OCI-LY1 (cell line): Measurements from ENCODE around the gene CPA5.

Experiments
- H2AFZ ChIP-seq: fragments of 200-600 bp; sonication (generic), shearing (Covaris generic); 2 replicates; pipeline ENCODE4 v1.6.0; 2014; ENCODE audit warnings: antibody characterized with exemption, mild to moderate bottlenecking, low read length
- H3F3A ChIP-seq: fragments of 200-600 bp; sonication (generic), shearing (Covaris generic); 2 replicates; pipeline ENCODE4 v1.6.0; 2014; ENCODE audit warnings: mild to moderate bottlenecking, antibody characterized with exemption, low read length, moderate library complexity; ENCODE audit not compliant: insufficient read depth
- H3K27ac ChIP-seq: fragments of 200-600 bp; sonication (generic); 2 replicates; pipeline ENCODE4 v1.5.1; 2014; ENCODE audit warnings: low read length, mixed run types, mild to moderate bottlenecking, low read depth; ENCODE audit not compliant: poor library complexity, severe bottlenecking
- H3K27me3 ChIP-seq: fragments of 200-600 bp; sonication (generic); 2 replicates; pipeline ENCODE4 v1.6.0; 2014; ENCODE audit warnings: antibody characterized with exemption, mild to moderate bottlenecking, low read length, moderate library complexity; ENCODE audit not compliant: insufficient read depth
- H3K36me3 ChIP-seq: fragments of 200-600 bp; sonication (generic); 2 replicates; pipeline ENCODE4 v1.6.1; 2014; ENCODE audit warnings: mild to moderate bottlenecking, antibody characterized with exemption, low read length, moderate library complexity, mixed read lengths; ENCODE audit not compliant: insufficient read depth
- H3K4me1 ChIP-seq: fragments of 200-600 bp; sonication (generic); 2 replicates; pipeline ENCODE4 v1.5.1; 2014; ENCODE audit warnings: mild to moderate bottlenecking, low read length, moderate library complexity; ENCODE audit not compliant: insufficient read depth, severe bottlenecking
- H3K4me2 ChIP-seq: fragments of 200-600 bp; sonication (generic), shearing (Covaris generic); 2 replicates; pipeline ENCODE4 v1.6.1; 2014; ENCODE audit warnings: low read length
- H3K4me3 ChIP-seq: fragments of 200-600 bp; sonication (generic); 2 replicates; pipeline ENCODE4 v1.5.1; 2014; ENCODE audit warnings: low read length, low read depth, mild to moderate bottlenecking, mixed read lengths; ENCODE audit not compliant: poor library complexity, severe bottlenecking
- H3K79me2 ChIP-seq: fragments of 200-600 bp; shearing (Covaris generic); 2 replicates; pipeline ENCODE4 v1.6.1; 2016; ENCODE audit warnings: mixed run types, low read length, mixed read lengths; ENCODE audit not compliant: insufficient read depth
- H3K9ac ChIP-seq: fragments of 200-600 bp; sonication (generic), shearing (Covaris generic); 2 replicates; pipeline ENCODE4 v1.6.1; 2014; ENCODE audit warnings: mild to moderate bottlenecking, low read length, mixed read lengths
- H3K9me2 ChIP-seq: fragments of 200-600 bp; sonication (generic), shearing (Covaris generic); 2 replicates; pipeline ENCODE4 v1.6.1; 2014; ENCODE audit warnings: low read depth, mild to moderate bottlenecking, low read length, mixed read lengths
- H3K9me3 ChIP-seq: fragments of 200-600 bp; shearing (Covaris generic); 2 replicates; pipeline ENCODE4 v1.6.1; 2014; ENCODE audit warnings: low read length, mixed read lengths
- H4K20me1 ChIP-seq: fragments of 200-600 bp; sonication (generic), shearing (Covaris generic); 2 replicates; pipeline ENCODE4 v1.6.0; 2016; ENCODE audit warnings: mild to moderate bottlenecking, low read length; ENCODE audit not compliant: insufficient read depth
- CTCF ChIP-seq: fragments of 200-600 bp; sonication (generic), shearing (Covaris generic); IDR thresholded peaks from 2 replicates; pipeline ENCODE4 v1.5.1; 2017; ENCODE audit warnings: mild to moderate bottlenecking, antibody characterized with exemption, low read length, moderate library complexity, mixed read lengths
- EZH2 ChIP-seq: fragments of 200-600 bp; sonication (generic), shearing (Covaris generic); IDR thresholded peaks from 2 replicates; pipeline ENCODE4 v1.8.0; 2017; ENCODE audit warnings: borderline replicate concordance, mixed run types, mild to moderate bottlenecking, antibody characterized with exemption, low read length, moderate library complexity, mixed read lengths

The CPA5 gene

GRCh38 chr7:130351791-130352090 is 7.1 kb downstream of the CPA5 start:
- H3K9me3 ChIP-seq = no peaks in the 10 kb centered on the region
- no peaks in the 10 kb centered on the region for H3K9me2 ChIP-seq
- peak overlapping the region; percentile 42; the same call in 1 of the 2 replicates for H3K4me2 ChIP-seq
- no peaks in the 10 kb centered on the region for H3K27me3 ChIP-seq
- TF ChIP-seq EZH2 (no peak), CTCF (no peak)
- no peaks in the 10 kb centered on the region for H4K20me1 ChIP-seq
- no peaks in the 10 kb centered on the region for H3F3A ChIP-seq
- no peak overlapping the region for H2AFZ ChIP-seq
- peaks cover 57% of the 10 kb centered on the region for H3K4me1 ChIP-seq
- H3K27ac ChIP-seq = peak overlapping the region; percentile 57
- no peaks in the 10 kb centered on the region for H3K36me3 ChIP-seq
- H3K4me3 ChIP-seq = no peak overlapping the region
- H3K9ac ChIP-seq = peak overlapping the region; percentile 38; the same call in 1 of the 2 replicates
- H3K79me2 ChIP-seq = no peaks in the 10 kb centered on the region

- Histone ChIP-seq H3K27ac (peak overlapping the region; percentile 57), H3K9ac (peak overlapping the region; percentile 38; the same call in 1 of the 2 replicates), H2AFZ (no peak overlapping the region), H3K9me2 (no peaks in the 10 kb centered on the region), H3K4me3 (no peak overlapping the region), H3K27me3 (no peaks in the 10 kb centered on the region), H3K36me3 (no peaks in the 10 kb centered on the region), H3F3A (no peaks in the 10 kb centered on the region), H3K4me1 (peaks cover 61% of the 10 kb centered on the region), H3K4me2 (peak overlapping the region; percentile 42; the same call in 1 of the 2 replicates), H4K20me1 (no peaks in the 10 kb centered on the region), H3K79me2 (no peaks in the 10 kb centered on the region), H3K9me3 (no peaks in the 10 kb centered on the region)
- TF ChIP-seq EZH2 = no peak
- TF ChIP-seq CTCF = no peak
These were observed 7.8 kb downstream of the CPA5 start for GRCh38 chr7:130352194-130353074.

GRCh38 chr7:130353196-130353595 is 8.6 kb downstream of the CPA5 start:
- no peaks in the 10 kb centered on the region for H4K20me1 ChIP-seq
- H3K79me2 ChIP-seq = no peaks in the 10 kb centered on the region
- no peak overlapping the region for H3K27ac ChIP-seq
- no peaks in the 10 kb centered on the region for H3F3A ChIP-seq
- no peaks in the 10 kb centered on the region for H3K9me2 ChIP-seq
- H3K27me3 ChIP-seq = no peaks in the 10 kb centered on the region
- TF ChIP-seq EZH2 = no peak
- no peak overlapping the region for H3K4me2 ChIP-seq
- peaks cover 61% of the 10 kb centered on the region for H3K4me1 ChIP-seq
- no peaks in the 10 kb centered on the region for H3K36me3 ChIP-seq
- no peak overlapping the region for H3K9ac ChIP-seq
- no peak overlapping the region for H3K4me3 ChIP-seq
- no peak overlapping the region for H2AFZ ChIP-seq
- 0 out of 2 replicates have a peak, but pooled peaks cover under 1% of the 10 kb centered on the region for H3K9me3 ChIP-seq
